Measurements from ENCODE around the gene TEP1.

GRCh38 chr14:20350282-20350681 is 63.0 kb downstream of the TEP1 start:
- TF ChIP-seq, protein P1, sequence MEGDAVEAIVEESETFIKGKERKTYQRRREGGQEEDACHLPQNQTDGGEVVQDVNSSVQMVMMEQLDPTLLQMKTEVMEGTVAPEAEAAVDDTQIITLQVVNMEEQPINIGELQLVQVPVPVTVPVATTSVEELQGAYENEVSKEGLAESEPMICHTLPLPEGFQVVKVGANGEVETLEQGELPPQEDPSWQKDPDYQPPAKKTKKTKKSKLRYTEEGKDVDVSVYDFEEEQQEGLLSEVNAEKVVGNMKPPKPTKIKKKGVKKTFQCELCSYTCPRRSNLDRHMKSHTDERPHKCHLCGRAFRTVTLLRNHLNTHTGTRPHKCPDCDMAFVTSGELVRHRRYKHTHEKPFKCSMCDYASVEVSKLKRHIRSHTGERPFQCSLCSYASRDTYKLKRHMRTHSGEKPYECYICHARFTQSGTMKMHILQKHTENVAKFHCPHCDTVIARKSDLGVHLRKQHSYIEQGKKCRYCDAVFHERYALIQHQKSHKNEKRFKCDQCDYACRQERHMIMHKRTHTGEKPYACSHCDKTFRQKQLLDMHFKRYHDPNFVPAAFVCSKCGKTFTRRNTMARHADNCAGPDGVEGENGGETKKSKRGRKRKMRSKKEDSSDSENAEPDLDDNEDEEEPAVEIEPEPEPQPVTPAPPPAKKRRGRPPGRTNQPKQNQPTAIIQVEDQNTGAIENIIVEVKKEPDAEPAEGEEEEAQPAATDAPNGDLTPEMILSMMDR (IDR thresholded peaks at IDR 0.05), result no peak
- no peak for TF ChIP-seq POLR2A (IDR thresholded peaks at IDR 0.05)
